ENCODE results near the gene SLITRK4.

SLITRK4 gene

GRCh38 chrX:143615851-143616250, 20.1 kb downstream of the SLITRK4 start:
- Histone ChIP-seq H3K9me2 (replicated peaks; ENCODE audit: control insufficient read depth, low read length) (no peaks in the 10 kb centered on the region), H3K4me3 (ENCODE audit: low read length) (no peak overlapping the region), H3K27ac (ENCODE audit: low read depth, low read length) (no peak overlapping the region), H3K4me2 (ENCODE audit: low read length) (no peak overlapping the region), H3K36me3 (ENCODE audit: control insufficient read depth, low read length) (no peaks in the 10 kb centered on the region), H3K9me3 (ENCODE audit: control insufficient read depth, insufficient read depth, low read length) (no peaks in the 10 kb centered on the region), H3K27me3 (ENCODE audit: control insufficient read depth, low read length) (no peaks in the 10 kb centered on the region), H4K20me1 (ENCODE audit: control insufficient read depth, insufficient read depth, low read depth, low read length) (no peaks in the 10 kb centered on the region), H3F3A (ENCODE audit: control insufficient read depth, insufficient read depth) (no peaks in the 10 kb centered on the region), H3K79me2 (ENCODE audit: control insufficient read depth, low read length) (no peaks in the 10 kb centered on the region), H3K4me1 (ENCODE audit: control insufficient read depth, low read length) (no peaks in the 10 kb centered on the region)
- no peak for TF ChIP-seq EZH2phosphoT487 (IDR thresholded peaks at IDR 0.05; ENCODE audit: borderline replicate concordance, low read length)
- no peak for TF ChIP-seq CTCF (IDR thresholded peaks at IDR 0.05; ENCODE audit: low read depth, low read length, poor library complexity, severe bottlenecking)

DNA sequence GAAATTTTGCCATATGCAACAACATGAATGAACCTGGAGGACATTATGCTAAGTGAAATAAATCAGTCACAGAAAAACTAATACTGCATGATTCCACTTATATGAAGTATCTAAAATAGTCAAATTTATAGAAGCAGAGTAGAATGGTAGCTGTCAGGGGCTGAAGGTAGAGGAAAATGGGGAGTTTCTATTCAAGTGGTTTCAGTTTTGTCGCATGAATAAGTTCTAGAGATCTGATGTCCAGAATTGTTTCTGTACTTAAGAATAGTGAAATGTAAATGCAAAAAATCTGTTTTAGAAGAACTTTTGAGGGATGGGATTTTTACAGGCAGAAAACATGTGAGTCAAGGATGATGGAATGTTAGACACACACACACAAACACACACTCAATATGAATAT, 34.1 kb downstream of the SLITRK4 start:
- Histone ChIP-seq H3K36me3 (ENCODE audit: control insufficient read depth, low read length) (no peaks in the 10 kb centered on the region), H3K4me3 (ENCODE audit: low read length) (no peak overlapping the region), H3K9me2 (replicated peaks; ENCODE audit: control insufficient read depth, low read length) (no peaks in the 10 kb centered on the region), H3F3A (ENCODE audit: control insufficient read depth, insufficient read depth) (no peaks in the 10 kb centered on the region), H3K27me3 (ENCODE audit: control insufficient read depth, low read length) (no peaks in the 10 kb centered on the region), H3K4me2 (ENCODE audit: low read length) (no peak overlapping the region), H3K27ac (ENCODE audit: low read depth, low read length) (no peak overlapping the region), H3K4me1 (ENCODE audit: control insufficient read depth, low read length) (no peaks in the 10 kb centered on the region), H3K79me2 (ENCODE audit: control insufficient read depth, low read length) (no peaks in the 10 kb centered on the region), H4K20me1 (ENCODE audit: control insufficient read depth, insufficient read depth, low read depth, low read length) (no peaks in the 10 kb centered on the region), H3K9me3 (ENCODE audit: control insufficient read depth, insufficient read depth, low read length) (no peaks in the 10 kb centered on the region)
- no peak for TF ChIP-seq CTCF (IDR thresholded peaks at IDR 0.05; ENCODE audit: low read depth, low read length, poor library complexity, severe bottlenecking)
- TF ChIP-seq EZH2phosphoT487 (IDR thresholded peaks at IDR 0.05; ENCODE audit: borderline replicate concordance, low read length): no peak

DNA sequence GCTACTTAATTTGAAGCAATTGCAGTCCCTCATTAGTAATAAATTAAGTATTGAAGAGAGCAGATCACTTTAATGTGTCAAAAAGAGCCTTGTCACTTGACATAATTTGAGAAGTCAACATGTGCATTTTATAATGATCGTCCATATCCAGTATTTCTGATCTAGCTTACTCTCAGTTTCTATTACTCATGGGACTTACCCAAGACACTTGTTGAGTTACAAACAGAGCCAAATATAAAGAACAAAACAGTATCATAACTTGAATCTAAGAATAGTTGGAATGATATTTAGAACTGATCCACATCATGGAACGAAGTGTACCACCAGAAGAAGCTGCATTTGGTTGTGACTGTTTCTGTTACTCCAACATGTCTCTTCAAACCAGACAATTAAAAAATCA, 54.7 kb downstream of the SLITRK4 start:
- Histone ChIP-seq H3K9me2 (replicated peaks; ENCODE audit: control insufficient read depth, low read length) (no peaks in the 10 kb centered on the region), H3K9me3 (ENCODE audit: control insufficient read depth, insufficient read depth, low read length) (peaks cover 8% of the 10 kb centered on the region; the same call in 1 of the 2 replicates), H3K27ac (ENCODE audit: low read depth, low read length) (no peak overlapping the region), H3K27me3 (ENCODE audit: control insufficient read depth, low read length) (no peaks in the 10 kb centered on the region), H4K20me1 (ENCODE audit: control insufficient read depth, insufficient read depth, low read depth, low read length) (no peaks in the 10 kb centered on the region), H3K4me1 (ENCODE audit: control insufficient read depth, low read length) (peaks cover 26% of the 10 kb centered on the region), H3K4me3 (ENCODE audit: low read length) (no peak overlapping the region), H3K4me2 (ENCODE audit: low read length) (no peak overlapping the region), H3K36me3 (ENCODE audit: control insufficient read depth, low read length) (peaks cover 8% of the 10 kb centered on the region; the same call in 1 of the 2 replicates), H3K79me2 (ENCODE audit: control insufficient read depth, low read length) (no peaks in the 10 kb centered on the region), H3F3A (ENCODE audit: control insufficient read depth, insufficient read depth) (no peaks in the 10 kb centered on the region)
- no peak for TF ChIP-seq CTCF (IDR thresholded peaks at IDR 0.05; ENCODE audit: low read depth, low read length, poor library complexity, severe bottlenecking)

DNA sequence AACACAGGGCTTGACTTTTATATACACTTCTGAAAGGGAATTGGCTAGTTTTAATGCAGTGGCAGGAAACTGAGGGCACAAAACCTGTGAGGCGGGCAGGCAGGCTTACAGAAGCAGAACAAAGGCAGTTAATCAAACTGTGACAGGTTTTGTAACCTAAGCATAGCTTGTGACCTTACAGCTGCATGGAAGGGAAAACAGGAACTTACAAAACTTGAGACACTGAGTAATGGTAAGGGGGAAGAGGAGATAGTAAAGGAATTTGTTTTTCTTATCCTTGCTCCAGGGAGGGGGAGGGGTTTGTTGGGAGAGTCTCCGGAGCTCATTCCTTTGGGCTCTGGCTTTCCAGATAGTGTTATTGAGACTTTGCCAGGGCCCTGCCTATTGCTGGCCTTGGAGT, 55.6 kb downstream of the SLITRK4 start:
- peaks cover 8% of the 10 kb centered on the region; the same call in 1 of the 2 replicates for H3K36me3 ChIP-seq (ENCODE audit: control insufficient read depth, low read length)
- H3K27ac ChIP-seq (ENCODE audit: low read depth, low read length): peak overlapping the region; percentile 73
- H3K4me2 ChIP-seq (ENCODE audit: low read length): peak overlapping the region; percentile 61
- H3K9me3 ChIP-seq (ENCODE audit: control insufficient read depth, insufficient read depth, low read length): peaks cover 8% of the 10 kb centered on the region; the same call in 1 of the 2 replicates
- no peaks in the 10 kb centered on the region for H3F3A ChIP-seq (ENCODE audit: control insufficient read depth, insufficient read depth)
- H3K4me3 ChIP-seq (ENCODE audit: low read length): peak overlapping the region; percentile 49
- TF ChIP-seq EZH2phosphoT487 (IDR thresholded peaks at IDR 0.05; ENCODE audit: borderline replicate concordance, low read length) (no peak), CTCF (IDR thresholded peaks at IDR 0.05; ENCODE audit: low read depth, low read length, poor library complexity, severe bottlenecking) (no peak)
- H4K20me1 ChIP-seq (ENCODE audit: control insufficient read depth, insufficient read depth, low read depth, low read length): no peaks in the 10 kb centered on the region
- H3K27me3 ChIP-seq (ENCODE audit: control insufficient read depth, low read length): no peaks in the 10 kb centered on the region
- H3K79me2 ChIP-seq (ENCODE audit: control insufficient read depth, low read length): no peaks in the 10 kb centered on the region
- H3K4me1 ChIP-seq (ENCODE audit: control insufficient read depth, low read length): peaks cover 26% of the 10 kb centered on the region
- no peaks in the 10 kb centered on the region for H3K9me2 ChIP-seq (replicated peaks; ENCODE audit: control insufficient read depth, low read length)
